K562 (cell line): Measurements from ENCODE around the gene DDR1. TPM values are rescaled to one million over a fixed set of nuclear protein-coding genes. Genes with fewer than 3 reads are reported as not detected.
A peak's percentile ranks its signal among the peaks of the same experiment; 100 is the strongest.

ENCODE experiments used
- ESRRB ChIP-seq: fragments of 250-450 bp; sonication (Bioruptor Pico); IDR thresholded peaks from 2 replicates; pipeline ENCODE4 v1.5.0; 2020; ENCODE audit warnings: mild to moderate bottlenecking, moderate library complexity, borderline replicate concordance
- FOSL1 ChIP-seq: fragments of 200-800 bp; sonication (Bioruptor generic); conservative IDR thresholded peaks from 2 replicates; pipeline ENCODE4 v1.6.1; 2016; ENCODE audit warnings: missing genetic modification characterization, missing compliant biosample characterization
- NCOR1 ChIP-seq: fragments of 450-650 bp; IDR thresholded peaks from 2 replicates; pipeline ENCODE4 v1.6.1; 2016; ENCODE audit warnings: mild to moderate bottlenecking, moderate library complexity
- POLR2G ChIP-seq: fragments of 200-400 bp; formaldehyde crosslinking; IDR thresholded peaks from 2 replicates; pipeline ENCODE4 v1.6.1; 2017; ENCODE audit warnings: low read depth, mild to moderate bottlenecking, antibody characterized with exemption, low read length, moderate library complexity
- PRPF4 ChIP-seq: fragments of 200-400 bp; formaldehyde crosslinking; IDR thresholded peaks from one replicate; pipeline ENCODE4 v1.6.1; 2017; ENCODE audit warnings: low read length, low read depth, mild to moderate bottlenecking; ENCODE audit not compliant: insufficient read depth, poor library complexity, severe bottlenecking
- SP2 ChIP-seq: IDR thresholded peaks from 2 replicates; pipeline ENCODE4 v1.6.1; 2011; ENCODE audit warnings: mild to moderate bottlenecking, low read depth, low read length, moderate library complexity; ENCODE audit not compliant: poor library complexity, severe bottlenecking; ENCODE audit errors: extremely low read depth
- ZNF263 ChIP-seq: sonication (generic); formaldehyde crosslinking; IDR thresholded peaks from 2 replicates; pipeline ENCODE4 v1.8.0; 2022; ENCODE audit warnings: mild to moderate bottlenecking, missing genetic modification reagents, borderline replicate concordance
- ZNF311 ChIP-seq: fragments of 250-450 bp; sonication (Bioruptor Pico); IDR thresholded peaks from 2 replicates; pipeline ENCODE4 v1.4.0; 2020; ENCODE audit warnings: mild to moderate bottlenecking, moderate library complexity
- polyA plus RNA-seq, 8 experiments: library from polyadenylated mRNA; depleted of rRNA in 4 of 8; stranded (reverse) in 5 of 8; unstranded in 3 of 8; fragments of >200 nt; fragmentation: Nextera tagmentation in 2 of 8; fragmentation: Illumina TruSeq in 1 of 8; extraction: Ambion mirVana in 2 of 8; extraction: Trizol in 1 of 8; gene quantifications; 2 replicates each; pipeline versions ENCODE4 v1.2.1 to v1.2.3, GENCODE V29; 2011 to 2014; ENCODE audit warnings: inconsistent platforms in 1 of 8, missing spikeins in 1 of 8
- total RNA-seq, 7 experiments: library from RNA; depleted of rRNA in 6 of 7; stranded (reverse); fragments of >200 nt in 6 of 7; fragmentation: Illumina TruSeq in 2 of 7; extraction: Trizol in 2 of 7; gene quantifications; 2 replicates each; pipeline versions ENCODE4 v1.2.1 to v1.2.3, GENCODE V29; 2011 to 2021; ENCODE audit warnings: low replicate concordance in 1 of 7
- TF ChIP-seq, protein P1 (sequence below): sonication (generic); formaldehyde crosslinking; IDR thresholded peaks from 2 replicates; pipeline ENCODE4 v1.8.0; 2023; ENCODE audit warnings: mild to moderate bottlenecking, missing genetic modification reagents
- TF ChIP-seq, protein P2 (sequence below): sonication (generic); formaldehyde crosslinking; IDR thresholded peaks from 2 replicates; pipeline ENCODE4 v1.8.1; 2023; ENCODE audit warnings: mild to moderate bottlenecking, missing genetic modification reagents
- TF ChIP-seq, protein P3 (sequence below), 3 experiments: IDR thresholded peaks in 2 of 3; conservative IDR thresholded peaks in 1 of 3; 2 replicates each; pipeline ENCODE4 v1.5.1; 2011 to 2012; ENCODE audit warnings: low read length in 3 of 3, mild to moderate bottlenecking in 3 of 3, control low read depth in 2 of 3, improper control_type of control experiment in 1 of 3, inconsistent platforms in 1 of 3, low read depth in 1 of 3, mixed read lengths in 1 of 3, moderate library complexity in 1 of 3; ENCODE audit not compliant: insufficient read depth in 2 of 3
- TF ChIP-seq, protein P4 (sequence below): fragments of 450-650 bp; IDR thresholded peaks from 2 replicates; pipeline ENCODE4 v1.6.1; 2016
- TF ChIP-seq, protein P5 (sequence below): fragments of 250-450 bp; sonication (Bioruptor Pico); IDR thresholded peaks from 2 replicates; pipeline ENCODE4 v1.5.0; 2021
- TF ChIP-seq, protein P6 (sequence below): sonication (generic); formaldehyde crosslinking; IDR thresholded peaks from 2 replicates; pipeline ENCODE4 v1.8.1; 2023; ENCODE audit warnings: mild to moderate bottlenecking, missing genetic modification reagents

Gene DDR1
- total and polyA plus RNA-seq, 9 of the 15 experiments (the other 6 are each of a cell fraction or from before 2014, with no cell fraction given): 1.4 to 44.6 (median 12.2) TPM

DNA sequence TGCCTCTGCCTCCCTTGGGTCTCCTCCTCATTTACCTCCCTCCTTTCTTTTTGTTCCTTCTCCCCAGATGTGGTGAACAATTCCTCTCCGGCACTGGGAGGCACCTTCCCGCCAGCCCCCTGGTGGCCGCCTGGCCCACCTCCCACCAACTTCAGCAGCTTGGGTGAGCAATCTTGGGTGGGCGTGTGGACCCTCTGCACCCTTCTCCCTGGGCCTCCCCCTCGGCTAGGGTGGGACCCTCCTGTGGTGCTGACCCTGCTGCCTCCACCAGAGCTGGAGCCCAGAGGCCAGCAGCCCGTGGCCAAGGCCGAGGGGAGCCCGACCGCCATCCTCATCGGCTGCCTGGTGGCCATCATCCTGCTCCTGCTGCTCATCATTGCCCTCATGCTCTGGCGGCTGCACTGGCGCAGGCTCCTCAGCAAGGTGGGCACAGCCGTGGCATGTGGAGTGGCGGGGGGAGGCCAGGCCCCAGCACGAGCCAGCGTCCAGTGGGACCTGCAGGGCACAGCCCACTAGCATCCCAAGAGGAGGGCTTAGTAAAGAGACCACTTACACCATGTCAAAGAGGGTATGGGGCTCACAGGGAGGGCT, 8.8 kb downstream of the DDR1 start (continued):
- TF ChIP-seq POLR2G: peak; percentile 48; the same call in 1 of the 2 replicates
- TF ChIP-seq SP2: no peak
- TF ChIP-seq NCOR1: no peak
- TF ChIP-seq ESRRB (CRISPR knock-in tag): no peak
- no peak for TF ChIP-seq FOSL1
- TF ChIP-seq, protein P1, sequence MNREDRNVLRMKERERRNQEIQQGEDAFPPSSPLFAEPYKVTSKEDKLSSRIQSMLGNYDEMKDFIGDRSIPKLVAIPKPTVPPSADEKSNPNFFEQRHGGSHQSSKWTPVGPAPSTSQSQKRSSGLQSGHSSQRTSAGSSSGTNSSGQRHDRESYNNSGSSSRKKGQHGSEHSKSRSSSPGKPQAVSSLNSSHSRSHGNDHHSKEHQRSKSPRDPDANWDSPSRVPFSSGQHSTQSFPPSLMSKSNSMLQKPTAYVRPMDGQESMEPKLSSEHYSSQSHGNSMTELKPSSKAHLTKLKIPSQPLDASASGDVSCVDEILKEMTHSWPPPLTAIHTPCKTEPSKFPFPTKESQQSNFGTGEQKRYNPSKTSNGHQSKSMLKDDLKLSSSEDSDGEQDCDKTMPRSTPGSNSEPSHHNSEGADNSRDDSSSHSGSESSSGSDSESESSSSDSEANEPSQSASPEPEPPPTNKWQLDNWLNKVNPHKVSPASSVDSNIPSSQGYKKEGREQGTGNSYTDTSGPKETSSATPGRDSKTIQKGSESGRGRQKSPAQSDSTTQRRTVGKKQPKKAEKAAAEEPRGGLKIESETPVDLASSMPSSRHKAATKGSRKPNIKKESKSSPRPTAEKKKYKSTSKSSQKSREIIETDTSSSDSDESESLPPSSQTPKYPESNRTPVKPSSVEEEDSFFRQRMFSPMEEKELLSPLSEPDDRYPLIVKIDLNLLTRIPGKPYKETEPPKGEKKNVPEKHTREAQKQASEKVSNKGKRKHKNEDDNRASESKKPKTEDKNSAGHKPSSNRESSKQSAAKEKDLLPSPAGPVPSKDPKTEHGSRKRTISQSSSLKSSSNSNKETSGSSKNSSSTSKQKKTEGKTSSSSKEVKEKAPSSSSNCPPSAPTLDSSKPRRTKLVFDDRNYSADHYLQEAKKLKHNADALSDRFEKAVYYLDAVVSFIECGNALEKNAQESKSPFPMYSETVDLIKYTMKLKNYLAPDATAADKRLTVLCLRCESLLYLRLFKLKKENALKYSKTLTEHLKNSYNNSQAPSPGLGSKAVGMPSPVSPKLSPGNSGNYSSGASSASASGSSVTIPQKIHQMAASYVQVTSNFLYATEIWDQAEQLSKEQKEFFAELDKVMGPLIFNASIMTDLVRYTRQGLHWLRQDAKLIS: no peak
- TF ChIP-seq, protein P2, sequence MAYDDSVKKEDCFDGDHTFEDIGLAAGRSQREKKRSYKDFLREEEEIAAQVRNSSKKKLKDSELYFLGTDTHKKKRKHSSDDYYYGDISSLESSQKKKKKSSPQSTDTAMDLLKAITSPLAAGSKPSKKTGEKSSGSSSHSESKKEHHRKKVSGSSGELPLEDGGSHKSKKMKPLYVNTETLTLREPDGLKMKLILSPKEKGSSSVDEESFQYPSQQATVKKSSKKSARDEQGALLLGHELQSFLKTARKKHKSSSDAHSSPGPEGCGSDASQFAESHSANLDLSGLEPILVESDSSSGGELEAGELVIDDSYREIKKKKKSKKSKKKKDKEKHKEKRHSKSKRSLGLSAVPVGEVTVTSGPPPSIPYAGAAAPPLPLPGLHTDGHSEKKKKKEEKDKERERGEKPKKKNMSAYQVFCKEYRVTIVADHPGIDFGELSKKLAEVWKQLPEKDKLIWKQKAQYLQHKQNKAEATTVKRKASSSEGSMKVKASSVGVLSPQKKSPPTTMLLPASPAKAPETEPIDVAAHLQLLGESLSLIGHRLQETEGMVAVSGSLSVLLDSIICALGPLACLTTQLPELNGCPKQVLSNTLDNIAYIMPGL: no peak
- TF ChIP-seq, protein P3, sequence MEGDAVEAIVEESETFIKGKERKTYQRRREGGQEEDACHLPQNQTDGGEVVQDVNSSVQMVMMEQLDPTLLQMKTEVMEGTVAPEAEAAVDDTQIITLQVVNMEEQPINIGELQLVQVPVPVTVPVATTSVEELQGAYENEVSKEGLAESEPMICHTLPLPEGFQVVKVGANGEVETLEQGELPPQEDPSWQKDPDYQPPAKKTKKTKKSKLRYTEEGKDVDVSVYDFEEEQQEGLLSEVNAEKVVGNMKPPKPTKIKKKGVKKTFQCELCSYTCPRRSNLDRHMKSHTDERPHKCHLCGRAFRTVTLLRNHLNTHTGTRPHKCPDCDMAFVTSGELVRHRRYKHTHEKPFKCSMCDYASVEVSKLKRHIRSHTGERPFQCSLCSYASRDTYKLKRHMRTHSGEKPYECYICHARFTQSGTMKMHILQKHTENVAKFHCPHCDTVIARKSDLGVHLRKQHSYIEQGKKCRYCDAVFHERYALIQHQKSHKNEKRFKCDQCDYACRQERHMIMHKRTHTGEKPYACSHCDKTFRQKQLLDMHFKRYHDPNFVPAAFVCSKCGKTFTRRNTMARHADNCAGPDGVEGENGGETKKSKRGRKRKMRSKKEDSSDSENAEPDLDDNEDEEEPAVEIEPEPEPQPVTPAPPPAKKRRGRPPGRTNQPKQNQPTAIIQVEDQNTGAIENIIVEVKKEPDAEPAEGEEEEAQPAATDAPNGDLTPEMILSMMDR (IDR thresholded peaks at IDR 0.05 in 2 of 3, conservative IDR thresholded peaks at IDR 0.05 in 1 of 3; ENCODE audit: insufficient read depth in 2 of 3, low read depth in 1 of 3, low read length in 3 of 3): peak; percentile 9 to 38 (median 23); a peak in 3 of 6 replicates
- TF ChIP-seq, protein P4, sequence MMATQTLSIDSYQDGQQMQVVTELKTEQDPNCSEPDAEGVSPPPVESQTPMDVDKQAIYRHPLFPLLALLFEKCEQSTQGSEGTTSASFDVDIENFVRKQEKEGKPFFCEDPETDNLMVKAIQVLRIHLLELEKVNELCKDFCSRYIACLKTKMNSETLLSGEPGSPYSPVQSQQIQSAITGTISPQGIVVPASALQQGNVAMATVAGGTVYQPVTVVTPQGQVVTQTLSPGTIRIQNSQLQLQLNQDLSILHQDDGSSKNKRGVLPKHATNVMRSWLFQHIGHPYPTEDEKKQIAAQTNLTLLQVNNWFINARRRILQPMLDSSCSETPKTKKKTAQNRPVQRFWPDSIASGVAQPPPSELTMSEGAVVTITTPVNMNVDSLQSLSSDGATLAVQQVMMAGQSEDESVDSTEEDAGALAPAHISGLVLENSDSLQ: no peak
- no peak for TF ChIP-seq ZNF311 (CRISPR knock-in tag)
- TF ChIP-seq, protein P5, sequence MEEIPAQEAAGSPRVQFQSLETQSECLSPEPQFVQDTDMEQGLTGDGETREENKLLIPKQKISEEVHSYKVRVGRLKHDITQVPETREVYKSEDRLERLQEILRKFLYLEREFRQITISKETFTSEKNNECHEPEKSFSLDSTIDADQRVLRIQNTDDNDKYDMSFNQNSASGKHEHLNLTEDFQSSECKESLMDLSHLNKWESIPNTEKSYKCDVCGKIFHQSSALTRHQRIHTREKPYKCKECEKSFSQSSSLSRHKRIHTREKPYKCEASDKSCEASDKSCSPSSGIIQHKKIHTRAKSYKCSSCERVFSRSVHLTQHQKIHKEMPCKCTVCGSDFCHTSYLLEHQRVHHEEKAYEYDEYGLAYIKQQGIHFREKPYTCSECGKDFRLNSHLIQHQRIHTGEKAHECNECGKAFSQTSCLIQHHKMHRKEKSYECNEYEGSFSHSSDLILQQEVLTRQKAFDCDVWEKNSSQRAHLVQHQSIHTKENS: no peak
- TF ChIP-seq PRPF4: no peak
- no peak for TF ChIP-seq ZNF263
- TF ChIP-seq, protein P6, sequence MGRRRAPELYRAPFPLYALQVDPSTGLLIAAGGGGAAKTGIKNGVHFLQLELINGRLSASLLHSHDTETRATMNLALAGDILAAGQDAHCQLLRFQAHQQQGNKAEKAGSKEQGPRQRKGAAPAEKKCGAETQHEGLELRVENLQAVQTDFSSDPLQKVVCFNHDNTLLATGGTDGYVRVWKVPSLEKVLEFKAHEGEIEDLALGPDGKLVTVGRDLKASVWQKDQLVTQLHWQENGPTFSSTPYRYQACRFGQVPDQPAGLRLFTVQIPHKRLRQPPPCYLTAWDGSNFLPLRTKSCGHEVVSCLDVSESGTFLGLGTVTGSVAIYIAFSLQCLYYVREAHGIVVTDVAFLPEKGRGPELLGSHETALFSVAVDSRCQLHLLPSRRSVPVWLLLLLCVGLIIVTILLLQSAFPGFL (CRISPR knock-in tag): no peak
